Esophagus muscularis mucosa (tissue), 3 donors: ENCODE results near the gene CKS2.

Experiments used
- POLR2A ChIP-seq: fragments of 450-650 bp; IDR thresholded peaks from one replicate; pipeline ENCODE4 v1.6.1; 2017; ENCODE audit warnings: antibody characterized with exemption, moderate library complexity, mild to moderate bottlenecking, low read depth
- POLR2AphosphoS5 ChIP-seq, 2 donors: sonication (generic); formaldehyde crosslinking; IDR thresholded peaks; one replicate each; pipeline ENCODE4 v1.6.1; 2017; ENCODE audit warnings: antibody characterized with exemption in 2 of 2
- TF ChIP-seq, protein P1 (sequence below), 3 experiments: fragments of 200-600 bp in 2 of 3; fragments of 450-650 bp in 1 of 3; sonication (generic) in 2 of 3; IDR thresholded peaks; one replicate each; pipeline ENCODE4 v1.5.1; 2017 to 2019; ENCODE audit warnings: antibody characterized with exemption in 3 of 3, mild to moderate bottlenecking in 2 of 3, moderate library complexity in 1 of 3

DNA sequence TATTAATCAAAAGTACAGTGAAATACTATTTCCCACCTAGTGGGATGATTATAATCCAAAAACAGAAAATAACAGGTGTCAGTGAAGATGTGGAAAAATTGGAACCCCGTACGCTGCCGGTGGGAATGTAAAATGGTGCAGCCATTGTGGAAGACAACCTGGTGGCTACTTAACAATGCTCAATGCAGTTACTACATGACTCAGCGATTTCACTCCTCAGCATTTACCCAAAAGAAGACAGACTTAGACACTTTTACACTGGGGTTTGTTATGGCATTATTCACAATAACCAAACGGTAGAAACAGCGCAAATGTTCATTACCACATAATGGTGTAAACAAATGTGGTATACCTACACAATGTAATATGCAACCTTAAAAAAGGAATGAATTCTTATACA, 31.2 kb downstream of the CKS2 start:
- TF ChIP-seq, protein P1, sequence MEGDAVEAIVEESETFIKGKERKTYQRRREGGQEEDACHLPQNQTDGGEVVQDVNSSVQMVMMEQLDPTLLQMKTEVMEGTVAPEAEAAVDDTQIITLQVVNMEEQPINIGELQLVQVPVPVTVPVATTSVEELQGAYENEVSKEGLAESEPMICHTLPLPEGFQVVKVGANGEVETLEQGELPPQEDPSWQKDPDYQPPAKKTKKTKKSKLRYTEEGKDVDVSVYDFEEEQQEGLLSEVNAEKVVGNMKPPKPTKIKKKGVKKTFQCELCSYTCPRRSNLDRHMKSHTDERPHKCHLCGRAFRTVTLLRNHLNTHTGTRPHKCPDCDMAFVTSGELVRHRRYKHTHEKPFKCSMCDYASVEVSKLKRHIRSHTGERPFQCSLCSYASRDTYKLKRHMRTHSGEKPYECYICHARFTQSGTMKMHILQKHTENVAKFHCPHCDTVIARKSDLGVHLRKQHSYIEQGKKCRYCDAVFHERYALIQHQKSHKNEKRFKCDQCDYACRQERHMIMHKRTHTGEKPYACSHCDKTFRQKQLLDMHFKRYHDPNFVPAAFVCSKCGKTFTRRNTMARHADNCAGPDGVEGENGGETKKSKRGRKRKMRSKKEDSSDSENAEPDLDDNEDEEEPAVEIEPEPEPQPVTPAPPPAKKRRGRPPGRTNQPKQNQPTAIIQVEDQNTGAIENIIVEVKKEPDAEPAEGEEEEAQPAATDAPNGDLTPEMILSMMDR (IDR thresholded peaks at IDR 0.05) = no peak
- no peak for TF ChIP-seq POLR2A
- no peak for TF ChIP-seq POLR2AphosphoS5 (IDR thresholded peaks at IDR 0.05)
